ENCODE data around the gene GRK5.

GRK5 gene

GRCh38 chr10:119384127-119384526, 176.8 kb downstream of the GRK5 start:
- DNase-seq (ENCODE audit: low read depth): no peak

- DNase-seq (ENCODE audit: low read depth): no peak
These were observed 179.3 kb downstream of the GRK5 start for GRCh38 chr10:119386666-119387065.

- DNase-seq (ENCODE audit: low read depth): no peak
These were observed 181.5 kb downstream of the GRK5 start for GRCh38 chr10:119388849-119389345.

- peak; percentile 59 for DNase-seq (ENCODE audit: low read depth)
These were observed 184.3 kb downstream of the GRK5 start for GRCh38 chr10:119391440-119392251.

- DNase-seq (ENCODE audit: low read depth): no peak
These were observed 185.6 kb downstream of the GRK5 start for GRCh38 chr10:119393019-119393418.

- DNase-seq (ENCODE audit: low read depth): no peak
These were observed 186.1 kb downstream of the GRK5 start for GRCh38 chr10:119393421-119393820.

GRCh38 chr10:119393845-119394244, 186.5 kb downstream of the GRK5 start:
- no peak for DNase-seq (ENCODE audit: low read depth)

- no peak for DNase-seq (ENCODE audit: low read depth)
These were observed 187.4 kb downstream of the GRK5 start for GRCh38 chr10:119394657-119395279.

GRCh38 chr10:119395280-119396007, 188.1 kb downstream of the GRK5 start:
- DNase-seq (ENCODE audit: low read depth): no peak

- no peak for DNase-seq (ENCODE audit: low read depth)
These were observed 188.8 kb downstream of the GRK5 start for GRCh38 chr10:119396008-119396708.

- DNase-seq (ENCODE audit: low read depth): no peak
These were observed 189.3 kb downstream of the GRK5 start for GRCh38 chr10:119396709-119397071.

- DNase-seq (ENCODE audit: low read depth): no peak
These were observed 190.0 kb downstream of the GRK5 start for GRCh38 chr10:119397416-119397815.

GRCh38 chr10:119398996-119399395, 191.6 kb downstream of the GRK5 start:
- DNase-seq (ENCODE audit: low read depth): no peak

- no peak for DNase-seq (ENCODE audit: low read depth)
These were observed 192.1 kb downstream of the GRK5 start for GRCh38 chr10:119399466-119399865.

- peak; percentile 99 for DNase-seq (ENCODE audit: low read depth)
These were observed 194.5 kb downstream of the GRK5 start for GRCh38 chr10:119401671-119402395.

GRCh38 chr10:119403921-119404320, 196.6 kb downstream of the GRK5 start:
- DNase-seq (ENCODE audit: low read depth): no peak

GRCh38 chr10:119404719-119405519, 197.5 kb downstream of the GRK5 start:
- no peak for DNase-seq (ENCODE audit: low read depth)

- DNase-seq (ENCODE audit: low read depth): no peak
These were observed 198.1 kb downstream of the GRK5 start for GRCh38 chr10:119405520-119405807.

- DNase-seq (ENCODE audit: low read depth): no peak
These were observed 198.8 kb downstream of the GRK5 start for GRCh38 chr10:119406137-119406536.

- DNase-seq (ENCODE audit: low read depth): no peak
These were observed 199.4 kb downstream of the GRK5 start for GRCh38 chr10:119406601-119407253.
